Liver (tissue), 9 donors: Measurements from ENCODE around the gene KCTD16. TPM values are rescaled to one million over a fixed set of nuclear protein-coding genes. Genes with fewer than 3 reads are reported as not detected.

Source experiments
- DNase-seq: peaks from one replicate; pipeline ENCODE4 v3.0.0-alpha.2; 2017; ENCODE audit warnings: low spot score
- H3K27ac ChIP-seq, 2 donors: one replicate each; pipeline ENCODE4 v1.7.0; 2013; ENCODE audit warnings: inconsistent platforms in 2 of 2, low read length in 2 of 2, control low read depth in 1 of 2, low read depth in 1 of 2, mild to moderate bottlenecking in 1 of 2
- H3K27me3 ChIP-seq, 4 donors: one replicate each; pipeline versions ENCODE4 v1.6.1 to v1.7.0; 2013; ENCODE audit warnings: low read length in 3 of 4, inconsistent platforms in 1 of 4, mild to moderate bottlenecking in 1 of 4, moderate library complexity in 1 of 4; ENCODE audit not compliant: control insufficient read depth in 4 of 4, insufficient read depth in 4 of 4
- H3K36me3 ChIP-seq, 4 donors: one replicate each; pipeline versions ENCODE4 v1.6.1 to v1.7.0; 2013; ENCODE audit warnings: low read length in 3 of 4, mild to moderate bottlenecking in 3 of 4, low read depth in 1 of 4, moderate library complexity in 1 of 4; ENCODE audit not compliant: control insufficient read depth in 4 of 4, insufficient read depth in 3 of 4
- H3K4me1 ChIP-seq, 4 donors: one replicate each; pipeline versions ENCODE4 v1.6.1 to v1.7.0; 2013; ENCODE audit warnings: low read length in 3 of 4, mild to moderate bottlenecking in 3 of 4, moderate library complexity in 1 of 4; ENCODE audit not compliant: control insufficient read depth in 4 of 4, insufficient read depth in 4 of 4
- H3K4me3 ChIP-seq, 3 donors: one replicate each; pipeline versions ENCODE4 v1.6.1 to v1.7.0; 2013; ENCODE audit warnings: low read length in 3 of 3, control low read depth in 1 of 3, low read depth in 1 of 3, mild to moderate bottlenecking in 1 of 3
- H3K9ac ChIP-seq, 2 donors: one replicate each; pipeline ENCODE4 v1.7.0; 2013; ENCODE audit warnings: low read length in 2 of 2, mild to moderate bottlenecking in 2 of 2, moderate library complexity in 2 of 2, control low read depth in 1 of 2, low read depth in 1 of 2
- H3K9me3 ChIP-seq, 4 donors: one replicate each; pipeline versions ENCODE4 v1.6.1 to v1.7.0; 2013; ENCODE audit warnings: low read length in 3 of 4; ENCODE audit not compliant: control insufficient read depth in 4 of 4
- EGR1 ChIP-seq, 2 donors: IDR thresholded peaks; 2 replicates each; pipeline ENCODE4 v1.6.1; 2016 to 2018; ENCODE audit warnings: antibody characterized with exemption in 2 of 2, low read depth in 2 of 2
- FOXA1 ChIP-seq: IDR thresholded peaks from 2 replicates; pipeline ENCODE4 v1.6.1; 2016; ENCODE audit warnings: antibody characterized with exemption
- FOXA2 ChIP-seq: IDR thresholded peaks from 2 replicates; pipeline ENCODE4 v1.6.1; 2016; ENCODE audit warnings: antibody characterized with exemption
- GABPA ChIP-seq, 2 donors: IDR thresholded peaks in 1 of 2; conservative IDR thresholded peaks in 1 of 2; 2 replicates each; pipeline ENCODE4 v1.6.1; 2016; ENCODE audit warnings: antibody characterized with exemption in 2 of 2, mild to moderate bottlenecking in 1 of 2, moderate library complexity in 1 of 2
- HNF4G ChIP-seq: IDR thresholded peaks from 2 replicates; pipeline ENCODE4 v1.6.1; 2016; ENCODE audit warnings: antibody characterized with exemption
- JUND ChIP-seq, 2 donors: IDR thresholded peaks; 2 replicates each; pipeline ENCODE4 v1.6.1; 2016; ENCODE audit warnings: antibody characterized with exemption in 2 of 2
- NR2F2 ChIP-seq: IDR thresholded peaks from 2 replicates; pipeline ENCODE4 v1.6.1; 2016; ENCODE audit warnings: antibody characterized with exemption
- RAD21 ChIP-seq, 2 donors: IDR thresholded peaks; 2 replicates each; pipeline ENCODE4 v1.6.1; 2016; ENCODE audit warnings: antibody characterized with exemption in 2 of 2, mild to moderate bottlenecking in 2 of 2
- RXRA ChIP-seq, 2 donors: IDR thresholded peaks; 2 replicates each; pipeline ENCODE4 v1.6.1; 2017 to 2018; ENCODE audit warnings: antibody characterized with exemption in 2 of 2, mild to moderate bottlenecking in 1 of 2
- SP1 ChIP-seq: IDR thresholded peaks from 2 replicates; pipeline ENCODE4 v1.6.1; 2018; ENCODE audit warnings: antibody characterized with exemption, mild to moderate bottlenecking
- TAF1 ChIP-seq: conservative IDR thresholded peaks from 2 replicates; pipeline ENCODE4 v1.6.1; 2016; ENCODE audit warnings: antibody characterized with exemption, mild to moderate bottlenecking
- YY1 ChIP-seq: IDR thresholded peaks from 2 replicates; pipeline ENCODE4 v1.6.1; 2016; ENCODE audit warnings: antibody characterized with exemption, mild to moderate bottlenecking
- WGBS: extraction: QIAGEN DNeasy Blood & Tissue Kit; methylation state at CpG from one replicate; pipeline ENCODE4 v1.1.7; 2013; 5-methylcytosine and 5-hydroxymethylcytosine counted together
- polyA plus RNA-seq, 2 donors: library from polyadenylated mRNA; stranded (reverse) in 1 of 2; unstranded in 1 of 2; fragments of 200-250 nt in 1 of 2; fragments of >200 nt in 1 of 2; fragmentation: Nextera tagmentation in 1 of 2; extraction: Ambion mirVana in 1 of 2; gene quantifications; one replicate each; pipeline versions ENCODE4 v1.2.1 to v1.2.3, GENCODE V29; 2013 to 2015
- total RNA-seq, 2 donors: library from RNA; depleted of rRNA; stranded (reverse); fragments of >200 nt; gene quantifications; one replicate each; pipeline ENCODE4 v1.2.3, GENCODE V29; 2014
- TF ChIP-seq, protein P1 (sequence below): IDR thresholded peaks from 2 replicates; pipeline ENCODE4 v1.6.1; 2016; ENCODE audit warnings: antibody characterized with exemption
- TF ChIP-seq, protein P2 (sequence below): IDR thresholded peaks from 2 replicates; pipeline ENCODE4 v1.6.1; 2016; ENCODE audit warnings: antibody characterized with exemption
- TF ChIP-seq, protein P3 (sequence below): IDR thresholded peaks from 2 replicates; pipeline ENCODE4 v1.6.1; 2016; ENCODE audit warnings: antibody characterized with exemption
- TF ChIP-seq, protein P4 (sequence below): fragments of 150-350 bp; IDR thresholded peaks from 2 replicates; pipeline ENCODE4 v1.5.1; 2017; ENCODE audit warnings: improper control_type of control experiment, low read depth, low read length; ENCODE audit not compliant: missing input control
- TF ChIP-seq, protein P5 (sequence below): IDR thresholded peaks from 2 replicates; pipeline ENCODE4 v1.6.1; 2016; ENCODE audit warnings: antibody characterized with exemption, mild to moderate bottlenecking
- donor health status: healthy.
- donor health status: healthy.
- donor health status: healthy.
- donor health status: healthy.
- donor health status: healthy.

KCTD16 gene
- total and polyA plus RNA-seq, 4 donors = under 0.01 to 0.05 (median 0.01) TPM; not detected in 1

DNA sequence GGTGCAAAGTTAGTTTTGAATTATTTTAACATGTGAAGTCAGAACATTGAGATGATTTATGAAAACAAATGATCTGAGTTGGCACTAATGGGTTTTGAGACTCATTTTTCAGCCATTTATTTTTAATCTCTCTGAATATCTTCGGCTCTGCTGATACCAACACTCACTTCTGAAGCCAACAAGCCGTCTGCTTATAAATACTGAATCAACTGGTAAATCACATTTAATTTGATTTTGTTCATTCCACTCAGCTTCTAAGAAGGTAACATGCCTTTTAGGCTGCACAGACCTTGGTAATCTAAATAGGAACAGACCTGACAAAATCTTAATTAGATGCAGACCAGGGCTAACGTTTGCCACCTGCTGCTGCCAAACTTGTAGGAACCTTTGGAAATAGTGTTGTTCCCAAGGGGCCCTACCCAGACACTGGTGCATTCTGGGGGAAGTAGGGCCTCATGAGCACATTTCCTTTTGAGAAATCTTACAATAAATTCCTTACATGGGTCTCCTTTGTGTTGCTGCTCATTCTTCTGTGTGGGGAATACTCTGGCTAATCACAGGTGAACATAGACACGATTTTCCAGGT, 182.2 kb downstream of the KCTD16 start:
- Histone ChIP-seq H3K4me3 (no peak overlapping the region), H3K36me3 (no peaks in the 10 kb centered on the region), H3K4me1 (no peaks in the 10 kb centered on the region), H3K27ac (no peak overlapping the region), H3K9ac (no peak overlapping the region), H3K9me3 (no peaks in the 10 kb centered on the region), H3K27me3 (no peaks in the 10 kb centered on the region)
- WGBS = 62% methylated on average over 4 of the region's 4 CpGs
- TF ChIP-seq JUND (IDR thresholded peaks at IDR 0.05) = no peak
- no peak for TF ChIP-seq FOXA2
- TF ChIP-seq, protein P1, sequence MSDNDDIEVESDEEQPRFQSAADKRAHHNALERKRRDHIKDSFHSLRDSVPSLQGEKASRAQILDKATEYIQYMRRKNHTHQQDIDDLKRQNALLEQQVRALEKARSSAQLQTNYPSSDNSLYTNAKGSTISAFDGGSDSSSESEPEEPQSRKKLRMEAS = no peak
- no peak for TF ChIP-seq FOXA1
- no peak for TF ChIP-seq RXRA (IDR thresholded peaks at IDR 0.05)
- no peak for TF ChIP-seq GABPA (IDR thresholded peaks at IDR 0.05 in 1 of 2, conservative IDR thresholded peaks at IDR 0.05 in 1 of 2)
- no peak for TF ChIP-seq NR2F2
- TF ChIP-seq YY1 = no peak
- TF ChIP-seq, protein P2, sequence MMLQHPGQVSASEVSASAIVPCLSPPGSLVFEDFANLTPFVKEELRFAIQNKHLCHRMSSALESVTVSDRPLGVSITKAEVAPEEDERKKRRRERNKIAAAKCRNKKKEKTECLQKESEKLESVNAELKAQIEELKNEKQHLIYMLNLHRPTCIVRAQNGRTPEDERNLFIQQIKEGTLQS = no peak
- TF ChIP-seq, protein P3, sequence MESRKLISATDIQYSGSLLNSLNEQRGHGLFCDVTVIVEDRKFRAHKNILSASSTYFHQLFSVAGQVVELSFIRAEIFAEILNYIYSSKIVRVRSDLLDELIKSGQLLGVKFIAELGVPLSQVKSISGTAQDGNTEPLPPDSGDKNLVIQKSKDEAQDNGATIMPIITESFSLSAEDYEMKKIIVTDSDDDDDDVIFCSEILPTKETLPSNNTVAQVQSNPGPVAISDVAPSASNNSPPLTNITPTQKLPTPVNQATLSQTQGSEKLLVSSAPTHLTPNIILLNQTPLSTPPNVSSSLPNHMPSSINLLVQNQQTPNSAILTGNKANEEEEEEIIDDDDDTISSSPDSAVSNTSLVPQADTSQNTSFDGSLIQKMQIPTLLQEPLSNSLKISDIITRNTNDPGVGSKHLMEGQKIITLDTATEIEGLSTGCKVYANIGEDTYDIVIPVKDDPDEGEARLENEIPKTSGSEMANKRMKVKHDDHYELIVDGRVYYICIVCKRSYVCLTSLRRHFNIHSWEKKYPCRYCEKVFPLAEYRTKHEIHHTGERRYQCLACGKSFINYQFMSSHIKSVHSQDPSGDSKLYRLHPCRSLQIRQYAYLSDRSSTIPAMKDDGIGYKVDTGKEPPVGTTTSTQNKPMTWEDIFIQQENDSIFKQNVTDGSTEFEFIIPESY = no peak
- no peak for TF ChIP-seq HNF4G
- TF ChIP-seq TAF1 = no peak
- TF ChIP-seq, protein P4, sequence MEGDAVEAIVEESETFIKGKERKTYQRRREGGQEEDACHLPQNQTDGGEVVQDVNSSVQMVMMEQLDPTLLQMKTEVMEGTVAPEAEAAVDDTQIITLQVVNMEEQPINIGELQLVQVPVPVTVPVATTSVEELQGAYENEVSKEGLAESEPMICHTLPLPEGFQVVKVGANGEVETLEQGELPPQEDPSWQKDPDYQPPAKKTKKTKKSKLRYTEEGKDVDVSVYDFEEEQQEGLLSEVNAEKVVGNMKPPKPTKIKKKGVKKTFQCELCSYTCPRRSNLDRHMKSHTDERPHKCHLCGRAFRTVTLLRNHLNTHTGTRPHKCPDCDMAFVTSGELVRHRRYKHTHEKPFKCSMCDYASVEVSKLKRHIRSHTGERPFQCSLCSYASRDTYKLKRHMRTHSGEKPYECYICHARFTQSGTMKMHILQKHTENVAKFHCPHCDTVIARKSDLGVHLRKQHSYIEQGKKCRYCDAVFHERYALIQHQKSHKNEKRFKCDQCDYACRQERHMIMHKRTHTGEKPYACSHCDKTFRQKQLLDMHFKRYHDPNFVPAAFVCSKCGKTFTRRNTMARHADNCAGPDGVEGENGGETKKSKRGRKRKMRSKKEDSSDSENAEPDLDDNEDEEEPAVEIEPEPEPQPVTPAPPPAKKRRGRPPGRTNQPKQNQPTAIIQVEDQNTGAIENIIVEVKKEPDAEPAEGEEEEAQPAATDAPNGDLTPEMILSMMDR = no peak
- TF ChIP-seq SP1 = no peak
- TF ChIP-seq EGR1 (IDR thresholded peaks at IDR 0.05; ENCODE audit: low read depth in 2 of 2) = no peak
- TF ChIP-seq, protein P5, sequence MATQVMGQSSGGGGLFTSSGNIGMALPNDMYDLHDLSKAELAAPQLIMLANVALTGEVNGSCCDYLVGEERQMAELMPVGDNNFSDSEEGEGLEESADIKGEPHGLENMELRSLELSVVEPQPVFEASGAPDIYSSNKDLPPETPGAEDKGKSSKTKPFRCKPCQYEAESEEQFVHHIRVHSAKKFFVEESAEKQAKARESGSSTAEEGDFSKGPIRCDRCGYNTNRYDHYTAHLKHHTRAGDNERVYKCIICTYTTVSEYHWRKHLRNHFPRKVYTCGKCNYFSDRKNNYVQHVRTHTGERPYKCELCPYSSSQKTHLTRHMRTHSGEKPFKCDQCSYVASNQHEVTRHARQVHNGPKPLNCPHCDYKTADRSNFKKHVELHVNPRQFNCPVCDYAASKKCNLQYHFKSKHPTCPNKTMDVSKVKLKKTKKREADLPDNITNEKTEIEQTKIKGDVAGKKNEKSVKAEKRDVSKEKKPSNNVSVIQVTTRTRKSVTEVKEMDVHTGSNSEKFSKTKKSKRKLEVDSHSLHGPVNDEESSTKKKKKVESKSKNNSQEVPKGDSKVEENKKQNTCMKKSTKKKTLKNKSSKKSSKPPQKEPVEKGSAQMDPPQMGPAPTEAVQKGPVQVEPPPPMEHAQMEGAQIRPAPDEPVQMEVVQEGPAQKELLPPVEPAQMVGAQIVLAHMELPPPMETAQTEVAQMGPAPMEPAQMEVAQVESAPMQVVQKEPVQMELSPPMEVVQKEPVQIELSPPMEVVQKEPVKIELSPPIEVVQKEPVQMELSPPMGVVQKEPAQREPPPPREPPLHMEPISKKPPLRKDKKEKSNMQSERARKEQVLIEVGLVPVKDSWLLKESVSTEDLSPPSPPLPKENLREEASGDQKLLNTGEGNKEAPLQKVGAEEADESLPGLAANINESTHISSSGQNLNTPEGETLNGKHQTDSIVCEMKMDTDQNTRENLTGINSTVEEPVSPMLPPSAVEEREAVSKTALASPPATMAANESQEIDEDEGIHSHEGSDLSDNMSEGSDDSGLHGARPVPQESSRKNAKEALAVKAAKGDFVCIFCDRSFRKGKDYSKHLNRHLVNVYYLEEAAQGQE = no peak
- no peak for TF ChIP-seq RAD21 (IDR thresholded peaks at IDR 0.05)
- DNase-seq = no peak
